Vagina (tissue), 2 donors: Measurements from ENCODE around the gene KCTD17. TPM values are rescaled to one million over a fixed set of nuclear protein-coding genes. Genes with fewer than 3 reads are reported as not detected.

Experiments used
- DNase-seq, 2 donors: peaks; one replicate each; pipeline ENCODE4 v3.0.0-alpha.2; 2017; ENCODE audit errors: extremely low spot score in 2 of 2
- H3K27ac ChIP-seq: fragments of 200-600 bp; sonication (generic); one replicate; pipeline ENCODE4 v1.5.1; 2019
- H3K27me3 ChIP-seq: fragments of 200-600 bp; sonication (generic); one replicate; pipeline ENCODE4 v1.5.1; 2019
- H3K36me3 ChIP-seq, 2 donors: fragments of 200-600 bp; sonication (generic); one replicate each; pipeline ENCODE4 v1.5.1; 2017 to 2019
- H3K4me1 ChIP-seq: fragments of 200-600 bp; sonication (generic); one replicate; pipeline ENCODE4 v1.5.1; 2019
- H3K4me3 ChIP-seq, 2 donors: fragments of 200-600 bp; sonication (generic); 1 replicate in 1 of 2; 2 replicates in 1 of 2; pipeline ENCODE4 v1.5.1; 2016 to 2019
- H3K9me3 ChIP-seq: fragments of 200-600 bp; sonication (generic); one replicate; pipeline ENCODE4 v1.5.1; 2019
- POLR2A ChIP-seq, 2 donors: fragments of 450-650 bp; IDR thresholded peaks; one replicate each; pipeline ENCODE4 v1.6.1; 2017; ENCODE audit warnings: antibody characterized with exemption in 2 of 2, mild to moderate bottlenecking in 2 of 2, moderate library complexity in 2 of 2
- POLR2AphosphoS5 ChIP-seq, 2 donors: sonication (generic); formaldehyde crosslinking; IDR thresholded peaks; one replicate each; pipeline ENCODE4 v1.9.0; 2017; ENCODE audit warnings: antibody characterized with exemption in 2 of 2, mild to moderate bottlenecking in 2 of 2, low read depth in 1 of 2; ENCODE audit not compliant: insufficient read depth in 1 of 2
- intact Hi-C: fragments of 100-400 bp; cut with DNase I; formaldehyde crosslinking; loops from one replicate; pipeline ENCODE4 v1.15.1; 2023
- total RNA-seq: library from RNA; depleted of rRNA; stranded (reverse); fragments of >200 nt; gene quantifications from one replicate; pipeline ENCODE4 v1.2.3, GENCODE V29; 2016
- TF ChIP-seq, protein P1 (sequence below), 3 experiments: fragments of 450-650 bp in 2 of 3; fragments of 200-600 bp in 1 of 3; sonication (generic) in 1 of 3; IDR thresholded peaks; one replicate each; pipeline ENCODE4 v1.5.1; 2017 to 2019; ENCODE audit warnings: antibody characterized with exemption in 3 of 3, mild to moderate bottlenecking in 2 of 3, moderate library complexity in 2 of 3

Gene KCTD17
- total RNA-seq, 1 donor from 2014 or later: 27.5 TPM

DNA sequence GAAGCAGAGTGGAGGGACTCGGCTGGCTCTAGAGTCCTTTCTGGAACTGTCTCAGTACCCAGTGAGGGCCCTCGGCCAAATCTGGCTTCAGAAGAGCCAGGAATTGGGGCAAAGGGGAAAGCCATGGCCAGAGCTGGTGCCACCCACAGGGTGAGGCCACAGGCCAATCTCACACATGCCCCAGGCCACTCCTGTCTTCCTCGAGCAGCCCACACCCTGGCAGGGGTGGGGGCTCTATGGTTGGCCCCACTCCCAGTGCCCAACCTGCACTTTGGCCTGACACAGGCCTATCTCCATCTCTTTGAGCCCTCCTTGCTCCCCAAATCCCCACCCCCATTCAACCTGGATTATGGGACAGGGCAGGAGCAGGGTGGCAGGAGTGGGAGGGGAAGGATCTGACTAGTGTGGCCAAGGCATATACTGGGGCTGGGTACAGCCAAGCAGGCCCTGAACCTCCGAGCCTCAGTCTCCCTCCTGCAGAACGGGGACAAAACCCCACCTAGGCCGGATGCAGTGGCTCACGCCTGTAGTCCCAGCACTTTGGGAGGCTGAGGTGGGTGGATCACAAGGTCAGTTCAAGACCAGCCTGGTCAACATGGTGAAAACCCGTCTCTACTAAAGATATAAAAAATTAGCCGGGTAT lies 39.2 kb upstream of the KCTD17 start:
- H3K4me1 ChIP-seq: peaks cover 30% of the 10 kb centered on the region
- no peaks in the 10 kb centered on the region for H3K27me3 ChIP-seq
- DNase-seq: no peak
- H3K4me3 ChIP-seq: no peak overlapping the region
- no peak for TF ChIP-seq POLR2A (IDR thresholded peaks at IDR 0.05)
- TF ChIP-seq, protein P1, sequence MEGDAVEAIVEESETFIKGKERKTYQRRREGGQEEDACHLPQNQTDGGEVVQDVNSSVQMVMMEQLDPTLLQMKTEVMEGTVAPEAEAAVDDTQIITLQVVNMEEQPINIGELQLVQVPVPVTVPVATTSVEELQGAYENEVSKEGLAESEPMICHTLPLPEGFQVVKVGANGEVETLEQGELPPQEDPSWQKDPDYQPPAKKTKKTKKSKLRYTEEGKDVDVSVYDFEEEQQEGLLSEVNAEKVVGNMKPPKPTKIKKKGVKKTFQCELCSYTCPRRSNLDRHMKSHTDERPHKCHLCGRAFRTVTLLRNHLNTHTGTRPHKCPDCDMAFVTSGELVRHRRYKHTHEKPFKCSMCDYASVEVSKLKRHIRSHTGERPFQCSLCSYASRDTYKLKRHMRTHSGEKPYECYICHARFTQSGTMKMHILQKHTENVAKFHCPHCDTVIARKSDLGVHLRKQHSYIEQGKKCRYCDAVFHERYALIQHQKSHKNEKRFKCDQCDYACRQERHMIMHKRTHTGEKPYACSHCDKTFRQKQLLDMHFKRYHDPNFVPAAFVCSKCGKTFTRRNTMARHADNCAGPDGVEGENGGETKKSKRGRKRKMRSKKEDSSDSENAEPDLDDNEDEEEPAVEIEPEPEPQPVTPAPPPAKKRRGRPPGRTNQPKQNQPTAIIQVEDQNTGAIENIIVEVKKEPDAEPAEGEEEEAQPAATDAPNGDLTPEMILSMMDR (IDR thresholded peaks at IDR 0.05): no peak
- TF ChIP-seq POLR2AphosphoS5 (IDR thresholded peaks at IDR 0.05; ENCODE audit: insufficient read depth in 1 of 2, low read depth in 1 of 2): no peak
- peaks cover 0 to under 1% of the 10 kb centered on the region in 2 donors for H3K36me3 ChIP-seq
- intact Hi-C loops: no loop called here
- no peak overlapping the region for H3K27ac ChIP-seq
- H3K9me3 ChIP-seq: no peaks in the 10 kb centered on the region

DNA sequence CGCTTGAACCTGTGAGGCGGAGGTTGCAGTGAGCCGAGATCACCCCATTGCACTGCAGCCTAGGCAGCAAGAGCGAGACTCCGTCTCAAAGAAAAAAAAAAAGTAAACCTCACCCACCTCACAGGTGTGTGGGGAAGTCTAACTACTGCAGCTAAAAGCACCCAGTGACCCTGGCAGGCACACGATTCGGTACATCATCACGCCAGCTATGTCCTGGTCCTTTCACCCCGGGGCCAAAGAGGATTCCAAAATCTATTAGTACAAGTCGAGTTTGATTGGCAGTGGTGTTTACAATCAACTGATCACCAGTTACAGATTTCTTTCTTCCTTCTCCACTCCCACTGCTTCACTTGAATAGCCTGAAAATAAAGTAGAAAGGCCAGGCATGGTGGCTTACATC lies 38.6 kb upstream of the KCTD17 start:
- H3K9me3 ChIP-seq: no peaks in the 10 kb centered on the region
- no peak for DNase-seq
- H3K4me3 ChIP-seq: no peak overlapping the region
- peaks cover 0 to 7% of the 10 kb centered on the region in 2 donors for H3K36me3 ChIP-seq
- H3K27ac ChIP-seq: no peak overlapping the region
- intact Hi-C loops: no loop called here
- no peaks in the 10 kb centered on the region for H3K27me3 ChIP-seq
- TF ChIP-seq, protein P1 (IDR thresholded peaks at IDR 0.05): no peak
- peaks cover 36% of the 10 kb centered on the region for H3K4me1 ChIP-seq

GRCh38 chr22:37014415-37014806 lies 37.1 kb upstream of the KCTD17 start:
- no peaks in the 10 kb centered on the region for H3K9me3 ChIP-seq
- intact Hi-C loops: no loop called here
- no peak for DNase-seq
- H3K36me3 ChIP-seq: peaks cover 0 to 9% of the 10 kb centered on the region in 2 donors
- H3K27me3 ChIP-seq: no peaks in the 10 kb centered on the region
- TF ChIP-seq POLR2AphosphoS5 (IDR thresholded peaks at IDR 0.05; ENCODE audit: insufficient read depth in 1 of 2, low read depth in 1 of 2) (no peak), POLR2A (IDR thresholded peaks at IDR 0.05) (no peak)
- TF ChIP-seq, protein P1 (IDR thresholded peaks at IDR 0.05): no peak
- no peak overlapping the region for H3K27ac ChIP-seq
- H3K4me3 ChIP-seq: no peak overlapping the region
- peaks cover 44% of the 10 kb centered on the region for H3K4me1 ChIP-seq

DNA sequence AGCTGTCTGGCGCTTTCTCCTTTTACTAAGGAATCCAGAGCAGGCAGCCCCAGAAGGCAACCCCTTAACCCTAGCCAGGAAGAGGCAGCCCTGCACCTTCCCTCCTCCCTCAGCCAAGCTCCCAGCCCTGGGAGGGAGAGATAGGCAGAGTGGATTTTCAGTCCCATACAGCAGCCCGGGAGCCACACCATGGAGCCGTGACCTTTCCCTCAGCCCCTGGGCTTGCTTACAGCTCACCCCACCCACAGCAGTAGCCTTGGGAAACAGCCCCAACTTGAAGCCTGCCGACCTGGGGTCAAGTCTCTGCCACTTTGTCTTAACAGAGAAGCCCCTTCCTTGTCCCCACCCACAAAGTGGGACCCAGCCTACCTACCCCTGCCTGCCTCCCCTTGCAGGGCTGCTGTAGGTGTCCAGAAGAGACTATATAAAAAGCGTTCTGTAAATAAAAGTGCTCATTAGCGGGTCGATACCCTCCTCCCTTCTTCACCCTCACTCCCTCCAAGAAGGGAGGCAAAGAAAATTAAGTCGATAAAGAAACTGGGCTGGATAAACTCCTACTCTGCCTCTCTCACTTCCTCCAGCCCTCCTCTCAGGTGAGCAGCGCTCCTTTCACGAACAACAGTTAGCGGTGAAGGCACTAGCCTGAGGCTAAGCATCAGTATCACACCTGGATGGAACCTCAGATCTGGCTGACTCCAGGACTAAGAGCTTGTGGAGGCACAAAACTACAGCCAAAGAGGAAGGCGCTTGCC lies 36.5 kb upstream of the KCTD17 start:
- no peak for DNase-seq
- H3K36me3 ChIP-seq: peaks cover 0 to 9% of the 10 kb centered on the region in 2 donors
- H3K9me3 ChIP-seq: no peaks in the 10 kb centered on the region
- H3K4me1 ChIP-seq: peaks cover 44% of the 10 kb centered on the region
- intact Hi-C loops: no loop called here
- no peak overlapping the region for H3K27ac ChIP-seq
- H3K27me3 ChIP-seq: no peaks in the 10 kb centered on the region
- no peak overlapping the region for H3K4me3 ChIP-seq
- TF ChIP-seq, protein P1 (IDR thresholded peaks at IDR 0.05): no peak
- TF ChIP-seq POLR2A (IDR thresholded peaks at IDR 0.05): no peak

DNA sequence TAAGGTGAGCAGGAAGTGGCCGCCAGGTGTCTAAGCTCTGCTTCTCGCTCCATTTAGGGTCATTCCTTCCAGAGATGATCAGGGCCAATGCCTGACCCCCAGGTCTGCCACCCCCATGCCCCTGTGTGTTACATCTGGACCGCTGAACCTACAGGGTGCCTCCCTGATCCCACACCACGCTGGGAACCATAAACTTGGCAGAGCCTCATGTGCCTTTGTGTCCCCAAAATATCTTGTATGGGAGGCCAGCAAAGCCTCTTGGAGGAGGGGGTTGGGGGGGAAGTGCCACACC lies 36.0 kb upstream of the KCTD17 start:
- peaks cover 0 to 9% of the 10 kb centered on the region in 2 donors for H3K36me3 ChIP-seq
- no peaks in the 10 kb centered on the region for H3K9me3 ChIP-seq
- intact Hi-C loops: no loop called here
- no peaks in the 10 kb centered on the region for H3K27me3 ChIP-seq
- H3K4me3 ChIP-seq: no peak overlapping the region
- no peak for DNase-seq
- TF ChIP-seq POLR2AphosphoS5 (IDR thresholded peaks at IDR 0.05; ENCODE audit: insufficient read depth in 1 of 2, low read depth in 1 of 2) (no peak), POLR2A (IDR thresholded peaks at IDR 0.05) (no peak)
- TF ChIP-seq, protein P1 (IDR thresholded peaks at IDR 0.05): no peak
- H3K27ac ChIP-seq: no peak overlapping the region
- H3K4me1 ChIP-seq: peaks cover 48% of the 10 kb centered on the region
